ENCODE measurements around the gene TP53.

DNA sequence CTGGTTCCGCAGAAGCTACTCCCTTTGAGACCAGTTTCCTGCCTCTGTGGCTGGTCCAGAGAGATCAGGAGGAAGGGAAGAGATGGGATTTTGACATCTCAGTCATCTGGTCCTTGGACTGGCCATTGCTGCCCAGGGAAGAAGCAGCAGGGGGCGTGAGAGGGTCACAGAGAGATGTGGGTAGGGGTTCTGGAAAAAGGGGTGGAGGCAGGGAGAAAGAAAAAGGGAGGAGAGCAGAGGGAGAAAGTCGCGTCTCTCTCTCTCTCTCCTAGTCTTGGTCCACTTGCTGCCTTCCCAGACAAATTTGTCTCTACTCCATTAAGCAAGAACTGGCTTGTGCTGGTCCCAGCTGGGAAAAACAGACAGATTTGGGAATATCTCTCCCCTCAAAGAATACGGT is 52.9 kb downstream of the TP53 start:
- TF ChIP-seq, protein P1, sequence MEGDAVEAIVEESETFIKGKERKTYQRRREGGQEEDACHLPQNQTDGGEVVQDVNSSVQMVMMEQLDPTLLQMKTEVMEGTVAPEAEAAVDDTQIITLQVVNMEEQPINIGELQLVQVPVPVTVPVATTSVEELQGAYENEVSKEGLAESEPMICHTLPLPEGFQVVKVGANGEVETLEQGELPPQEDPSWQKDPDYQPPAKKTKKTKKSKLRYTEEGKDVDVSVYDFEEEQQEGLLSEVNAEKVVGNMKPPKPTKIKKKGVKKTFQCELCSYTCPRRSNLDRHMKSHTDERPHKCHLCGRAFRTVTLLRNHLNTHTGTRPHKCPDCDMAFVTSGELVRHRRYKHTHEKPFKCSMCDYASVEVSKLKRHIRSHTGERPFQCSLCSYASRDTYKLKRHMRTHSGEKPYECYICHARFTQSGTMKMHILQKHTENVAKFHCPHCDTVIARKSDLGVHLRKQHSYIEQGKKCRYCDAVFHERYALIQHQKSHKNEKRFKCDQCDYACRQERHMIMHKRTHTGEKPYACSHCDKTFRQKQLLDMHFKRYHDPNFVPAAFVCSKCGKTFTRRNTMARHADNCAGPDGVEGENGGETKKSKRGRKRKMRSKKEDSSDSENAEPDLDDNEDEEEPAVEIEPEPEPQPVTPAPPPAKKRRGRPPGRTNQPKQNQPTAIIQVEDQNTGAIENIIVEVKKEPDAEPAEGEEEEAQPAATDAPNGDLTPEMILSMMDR (IDR thresholded peaks at IDR 0.05; ENCODE audit: low read depth, low read length, poor library complexity, severe bottlenecking): peak; percentile 45
- TF ChIP-seq EZH2phosphoT487 (IDR thresholded peaks at IDR 0.05; ENCODE audit: borderline replicate concordance, low read length): no peak
